HepG2 (cell line): Measurements from ENCODE around the gene ROS1.

ENCODE experiments used
- E2F1 ChIP-seq: sonication (generic); formaldehyde crosslinking; IDR thresholded peaks from 2 replicates; pipeline ENCODE4 v1.5.0; 2020; ENCODE audit warnings: missing genetic modification reagents
- FOSL2 ChIP-seq: sonication (generic); formaldehyde crosslinking; IDR thresholded peaks from 2 replicates; pipeline ENCODE4 v1.4.0; 2020; ENCODE audit warnings: missing genetic modification reagents
- KMT2A ChIP-seq: sonication (generic); formaldehyde crosslinking; IDR thresholded peaks from 2 replicates; pipeline ENCODE4 v1.4.0; 2020; ENCODE audit warnings: missing genetic modification reagents
- MTF1 ChIP-seq: sonication (generic); formaldehyde crosslinking; IDR thresholded peaks from 2 replicates; pipeline ENCODE4 v1.5.0; 2020; ENCODE audit warnings: missing genetic modification reagents
- RBAK ChIP-seq: sonication (generic); formaldehyde crosslinking; IDR thresholded peaks from 2 replicates; pipeline ENCODE4 v1.5.1; 2020; ENCODE audit warnings: mild to moderate bottlenecking, missing genetic modification reagents
- THAP7 ChIP-seq: sonication (generic); formaldehyde crosslinking; IDR thresholded peaks from 2 replicates; pipeline ENCODE4 v1.8.1; 2023; ENCODE audit warnings: mild to moderate bottlenecking, missing genetic modification reagents
- ZNF274 ChIP-seq: sonication (generic); formaldehyde crosslinking; IDR thresholded peaks from 2 replicates; pipeline ENCODE4 v1.5.1; 2020; ENCODE audit warnings: mild to moderate bottlenecking, missing genetic modification reagents
- ZNF441 ChIP-seq: sonication (generic); formaldehyde crosslinking; IDR thresholded peaks from 2 replicates; pipeline ENCODE4 v1.7.0; 2021; ENCODE audit warnings: missing genetic modification reagents, borderline replicate concordance

GRCh38 chr6:117351521-117351920 is 74.2 kb downstream of the ROS1 start:
- TF ChIP-seq ZNF274 (CRISPR knock-in tag), result no peak
- no peak for TF ChIP-seq KMT2A (CRISPR knock-in tag)
- no peak for TF ChIP-seq THAP7 (CRISPR knock-in tag)
- no peak for TF ChIP-seq RBAK (CRISPR knock-in tag)
- no peak for TF ChIP-seq FOSL2 (CRISPR knock-in tag)
- no peak for TF ChIP-seq ZNF441 (CRISPR knock-in tag)
- no peak for TF ChIP-seq MTF1 (CRISPR knock-in tag)
- TF ChIP-seq E2F1 (CRISPR knock-in tag), result no peak
